CD4-positive, alpha-beta memory T cell (primary cell): ENCODE measurements around the gene SLC8A2. TPM values are rescaled to one million over a fixed set of nuclear protein-coding genes. Genes with fewer than 3 reads are reported as not detected.

ENCODE experiments used
- CTCF ChIA-PET: fragments of 350-600 bp; sonication (Branson Sonifier 250); formaldehyde crosslinking; loops from one replicate; lab custom pipeline; 2021; ENCODE audit warnings: inconsistent platforms; ENCODE audit not compliant: partially characterized antibody; lab: Charles Lee
- POLR2A ChIA-PET: fragments of 350-600 bp; sonication (Branson Sonifier 250); formaldehyde crosslinking; loops from one replicate; lab custom pipeline; 2021; ENCODE audit not compliant: partially characterized antibody; lab: Charles Lee
- DNase-seq, 5 donors: peaks; one replicate each; pipeline versions ENCODE4 v3.0.0 to v3.0.0-alpha.2; 2020 to 2022; ENCODE audit warnings: mixed read lengths in 1 of 5
- H3K27ac ChIP-seq: one replicate; pipeline ENCODE4 v1.7.0; 2013; ENCODE audit warnings: low read depth, low read length
- H3K27me3 ChIP-seq: 2 replicates; pipeline ENCODE4 v1.7.0; 2013; ENCODE audit warnings: mild to moderate bottlenecking, low read length, moderate library complexity; ENCODE audit not compliant: insufficient read depth
- H3K36me3 ChIP-seq: 2 replicates; pipeline ENCODE4 v1.7.0; 2013; ENCODE audit warnings: mild to moderate bottlenecking, low read length, moderate library complexity; ENCODE audit not compliant: insufficient read depth
- H3K4me1 ChIP-seq: 2 replicates; pipeline ENCODE4 v1.7.0; 2013; ENCODE audit warnings: mild to moderate bottlenecking, low read length, moderate library complexity; ENCODE audit not compliant: insufficient read depth
- H3K4me3 ChIP-seq, 2 donors: one replicate each; pipeline ENCODE4 v1.7.0; 2013; ENCODE audit warnings: low read length in 2 of 2, mild to moderate bottlenecking in 1 of 2
- H3K9me3 ChIP-seq, 2 donors: one replicate each; pipeline ENCODE4 v1.7.0; 2013; ENCODE audit warnings: low read length in 2 of 2, control low read depth in 1 of 2; ENCODE audit not compliant: control insufficient read depth in 1 of 2
- H3K27ac Mint-ChIP-seq, 7 donors: one replicate each; pipeline ENCODE4 v1.8.0; 2020 to 2021; ENCODE audit warnings: mixed read lengths in 7 of 7, mild to moderate bottlenecking in 6 of 7, inconsistent platforms in 3 of 7, moderate library complexity in 3 of 7
- H3K27me3 Mint-ChIP-seq, 2 donors: one replicate each; pipeline ENCODE4 v1.8.0; 2020 to 2021; ENCODE audit warnings: mixed read lengths in 2 of 2
- H3K36me3 Mint-ChIP-seq, 2 donors: one replicate each; pipeline ENCODE4 v1.8.0; 2020 to 2021; ENCODE audit warnings: mixed read lengths in 2 of 2, inconsistent platforms in 1 of 2, mild to moderate bottlenecking in 1 of 2
- H3K4me1 Mint-ChIP-seq, 4 donors: one replicate each; pipeline ENCODE4 v1.8.0; 2020 to 2021; ENCODE audit warnings: mixed read lengths in 4 of 4, mild to moderate bottlenecking in 1 of 4
- H3K4me3 Mint-ChIP-seq, 8 donors: one replicate each; pipeline ENCODE4 v1.8.0; 2020 to 2021; ENCODE audit warnings: mixed read lengths in 8 of 8, mild to moderate bottlenecking in 7 of 8, moderate library complexity in 6 of 8, inconsistent platforms in 3 of 8
- H3K9me3 Mint-ChIP-seq, 8 donors: one replicate each; pipeline ENCODE4 v1.8.0; 2020 to 2021; ENCODE audit warnings: mixed read lengths in 8 of 8, mild to moderate bottlenecking in 5 of 8, inconsistent platforms in 3 of 8, moderate library complexity in 1 of 8
- intact Hi-C: fragments of 100-400 bp; cut with micrococcal nuclease; formaldehyde crosslinking; loops from one replicate; pipeline ENCODE4 v1.15.1; 2023
- polyA plus RNA-seq, 2 donors: library from polyadenylated mRNA; unstranded; fragments of 300-500 nt; fragmentation: Illumina TruSeq; gene quantifications; one replicate each; pipeline ENCODE4 v1.2.3, GENCODE V29; 2021
- total RNA-seq, 2 experiments: library from RNA; stranded (reverse); gene quantifications; one replicate each; pipeline ENCODE4 v1.2.3, GENCODE V29; 2021

The SLC8A2 gene
- total and polyA plus RNA-seq, 4 experiments from 2014 or later: not detected

DNA sequence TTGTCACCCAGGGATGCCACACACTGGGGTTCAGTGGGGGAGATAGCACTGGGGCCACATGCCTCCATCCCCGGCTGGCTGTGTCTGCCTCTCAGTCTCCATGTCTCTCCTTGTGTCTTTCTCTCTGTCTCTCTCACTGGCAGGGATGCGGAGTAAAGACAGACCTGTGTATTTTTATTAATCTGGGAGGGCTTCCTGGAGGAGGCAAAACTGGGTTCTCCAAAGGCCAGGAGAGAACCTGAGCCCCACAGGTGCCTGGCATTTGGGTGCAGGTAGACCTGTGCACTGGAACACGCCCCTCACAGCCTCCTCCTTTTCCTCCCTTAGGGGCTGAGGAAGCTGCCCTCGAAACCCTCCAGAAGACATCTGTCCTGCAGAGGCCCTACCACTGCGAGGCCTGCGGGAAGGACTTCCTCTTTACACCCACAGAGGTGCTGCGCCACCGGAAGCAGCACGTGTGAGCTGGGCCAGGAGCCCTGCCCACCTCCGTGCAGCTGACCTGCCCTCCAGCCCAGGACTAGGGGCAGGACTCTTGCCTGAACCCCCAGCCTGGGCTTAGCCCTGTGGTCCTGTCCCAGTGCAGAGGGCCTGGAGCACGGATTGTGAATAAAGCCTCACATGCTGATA lies 89.9 kb downstream of the SLC8A2 start:
- intact Hi-C loops: no loop called here
- H3K36me3 Mint-ChIP-seq: peaks cover 18 to 33% of the 10 kb centered on the region in 2 donors
- H3K27me3 Mint-ChIP-seq: no peaks in the 10 kb centered on the region
- peak overlapping the region; percentile 35 to 93 (median 72) for H3K27ac Mint-ChIP-seq
- Histone ChIP-seq H3K27me3 (no peaks in the 10 kb centered on the region), H3K9me3 (no peaks in the 10 kb centered on the region), H3K27ac (no peak overlapping the region), H3K4me1 (peaks cover 13% of the 10 kb centered on the region), H3K36me3 (peaks cover 22% of the 10 kb centered on the region), H3K4me3 (no peak overlapping the region)
- CTCF ChIA-PET: interaction anchor here (1.3 kb wide), 1 partner anchor 33 kb away, joined by 4 read pairs; the partner anchor contains the start of gene DHX34
- peaks cover 10 to 25% (median 14%) of the 10 kb centered on the region in 4 donors for H3K4me1 Mint-ChIP-seq
- H3K9me3 Mint-ChIP-seq: no peaks in the 10 kb centered on the region
- POLR2A ChIA-PET: interaction anchor here (1.6 kb wide), 1 partner anchor 10 kb away, joined by 5 read pairs; no protein-coding TSS in a partner anchor
- no peak overlapping the region for H3K4me3 Mint-ChIP-seq
- peak in 2 of 5 donors; percentile 12 to 21 for DNase-seq

- Mint-ChIP-seq H3K27ac (peak overlapping the region in 2 of 7 donors; percentile 72 to 91), H3K9me3 (no peaks in the 10 kb centered on the region), H3K4me1 (peaks cover 10 to 25% (median 14%) of the 10 kb centered on the region in 4 donors), H3K27me3 (no peaks in the 10 kb centered on the region), H3K36me3 (peaks cover 20 to 38% of the 10 kb centered on the region in 2 donors), H3K4me3 (no peak overlapping the region)
- ChIA-PET CTCF (interaction anchor here (0.6 to 1.3 kb wide), 2 partner anchors 32 to 75 kb away, joined by 3 to 4 read pairs; partner anchors contain the start of gene DHX34), POLR2A (no interaction called here)
- Histone ChIP-seq H3K9me3 (no peaks in the 10 kb centered on the region), H3K27me3 (no peaks in the 10 kb centered on the region), H3K27ac (no peak overlapping the region), H3K36me3 (peaks cover 28% of the 10 kb centered on the region), H3K4me3 (no peak overlapping the region), H3K4me1 (peaks cover 13% of the 10 kb centered on the region)
- DNase-seq: no peak
- intact Hi-C loops: no loop called here
These were observed 90.6 kb downstream of the SLC8A2 start for GRCh38 chr19:47381121-47381520.

- POLR2A ChIA-PET: no interaction called here
- DNase-seq: no peak
- Mint-ChIP-seq H3K4me1 (peaks cover 10 to 25% (median 14%) of the 10 kb centered on the region in 4 donors), H3K27ac (peak overlapping the region in 4 of 7 donors; percentile 13 to 52 (median 33)), H3K36me3 (peaks cover 22 to 42% of the 10 kb centered on the region in 2 donors), H3K27me3 (no peaks in the 10 kb centered on the region), H3K4me3 (no peak overlapping the region), H3K9me3 (no peaks in the 10 kb centered on the region)
- Histone ChIP-seq H3K36me3 (peaks cover 34% of the 10 kb centered on the region), H3K9me3 (no peaks in the 10 kb centered on the region), H3K4me1 (peaks cover 13% of the 10 kb centered on the region), H3K27me3 (no peaks in the 10 kb centered on the region), H3K4me3 (no peak overlapping the region), H3K27ac (no peak overlapping the region)
- CTCF ChIA-PET: interaction anchor here (0.6 kb wide), 1 partner anchor 74 kb away, joined by 3 read pairs; no protein-coding TSS in a partner anchor
- intact Hi-C loops: no loop called here
These were observed 91.1 kb downstream of the SLC8A2 start for GRCh38 chr19:47380559-47380958.

GRCh38 chr19:47379381-47379938 lies 92.2 kb downstream of the SLC8A2 start:
- peaks cover 42% of the 10 kb centered on the region for H3K36me3 ChIP-seq
- intact Hi-C loops: no loop called here
- Mint-ChIP-seq H3K36me3 (peaks cover 25 to 45% of the 10 kb centered on the region in 2 donors), H3K4me1 (peaks cover 10 to 25% (median 14%) of the 10 kb centered on the region in 4 donors), H3K4me3 (no peak overlapping the region), H3K9me3 (no peaks in the 10 kb centered on the region), H3K27me3 (no peaks in the 10 kb centered on the region), H3K27ac (no peak overlapping the region)
- no peaks in the 10 kb centered on the region for H3K27me3 ChIP-seq
- no peak for DNase-seq
- POLR2A ChIA-PET: no interaction called here
- CTCF ChIA-PET: no interaction called here
- H3K4me1 ChIP-seq: peaks cover 13% of the 10 kb centered on the region
- no peaks in the 10 kb centered on the region for H3K9me3 ChIP-seq
- H3K27ac ChIP-seq: no peak overlapping the region
- H3K4me3 ChIP-seq: no peak overlapping the region

- intact Hi-C loops: no loop called here
- H3K27ac ChIP-seq: no peak overlapping the region
- Mint-ChIP-seq H3K27ac (peak overlapping the region in 2 of 7 donors; percentile 51 to 63), H3K36me3 (peaks cover 27 to 47% of the 10 kb centered on the region in 2 donors), H3K9me3 (no peaks in the 10 kb centered on the region), H3K4me3 (no peak overlapping the region), H3K27me3 (no peaks in the 10 kb centered on the region), H3K4me1 (peaks cover 7 to 21% (median 10%) of the 10 kb centered on the region in 4 donors)
- peaks cover 51% of the 10 kb centered on the region for H3K36me3 ChIP-seq
- no peak overlapping the region for H3K4me3 ChIP-seq
- peaks cover 13% of the 10 kb centered on the region for H3K4me1 ChIP-seq
- ChIA-PET POLR2A (interaction anchor here (0.6 kb wide), 1 partner anchor 73 kb away, joined by 3 read pairs; no protein-coding TSS in a partner anchor), CTCF (no interaction called here)
- H3K9me3 ChIP-seq: no peaks in the 10 kb centered on the region
- no peak for DNase-seq
- H3K27me3 ChIP-seq: no peaks in the 10 kb centered on the region
These were observed 93.4 kb downstream of the SLC8A2 start for GRCh38 chr19:47378246-47378645.

Other genes starting within 250 kb of the SLC8A2 start
- 10 to 100 TPM; 31.9 to 32.2 TPM for gene BBC3, start 240.7 kb downstream of the SLC8A2 start, total RNA-seq
- gene BBC3, start 240.7 kb downstream of the SLC8A2 start, polyA plus RNA-seq: 1 to 10 TPM; 3.7 to 8.0 TPM
- 10 to 100 TPM; 39.5 to 40.4 TPM for gene CCDC9, start 215.4 kb downstream of the SLC8A2 start, total RNA-seq
- 10 to 100 TPM in 1 of 2 donors, 1 to 10 TPM in 1; 4.6 to 11.9 TPM for gene CCDC9, start 215.4 kb downstream of the SLC8A2 start, polyA plus RNA-seq
- 10 to 100 TPM; 15.1 to 16.7 TPM for gene INAFM1, start 197.0 kb downstream of the SLC8A2 start, total RNA-seq
- 1 to 10 TPM; 1.8 to 1.9 TPM for gene INAFM1, start 197.0 kb downstream of the SLC8A2 start, polyA plus RNA-seq
- gene C5AR1, start 162.0 kb downstream of the SLC8A2 start, total RNA-seq: 1 to 10 TPM; 4.1 to 4.6 TPM
- gene C5AR1, start 162.0 kb downstream of the SLC8A2 start, polyA plus RNA-seq: not detected
- 1 to 10 TPM; 2.1 to 2.9 TPM for gene C5AR2, start 139.7 kb downstream of the SLC8A2 start, total RNA-seq
- under 1 TPM; 0.10 to 0.11 TPM for gene C5AR2, start 139.7 kb downstream of the SLC8A2 start, polyA plus RNA-seq
- 10 to 100 TPM; 26.5 to 27.3 TPM for gene DHX34, start 122.6 kb downstream of the SLC8A2 start, total RNA-seq
- 1 to 10 TPM; 1.7 to 7.4 TPM for gene DHX34, start 122.6 kb downstream of the SLC8A2 start, polyA plus RNA-seq
- gene MEIS3, start 52.4 kb downstream of the SLC8A2 start, total RNA-seq: under 1 TPM in 1 of 2 experiments, not detected in 1; 0.35 TPM
- under 1 TPM in 1 of 2 donors, not detected in 1; 0.71 TPM for gene MEIS3, start 52.4 kb downstream of the SLC8A2 start, polyA plus RNA-seq
- gene KPTN, start 12.3 kb upstream of the SLC8A2 start, total RNA-seq: 1 to 10 TPM; 4.0 to 4.3 TPM
- 10 to 100 TPM in 1 of 2 donors, 1 to 10 TPM in 1; 4.8 to 10.6 TPM for gene KPTN, start 12.3 kb upstream of the SLC8A2 start, polyA plus RNA-seq
- gene NAPA, start 43.2 kb upstream of the SLC8A2 start, total RNA-seq: 10 to 100 TPM; 84.1 to 88.1 TPM
- 100 to 1,000 TPM in 1 of 2 donors, 10 to 100 TPM in 1; 90.8 to 129 TPM for gene NAPA, start 43.2 kb upstream of the SLC8A2 start, polyA plus RNA-seq
- gene ZNF541, start 101.3 kb upstream of the SLC8A2 start, total RNA-seq: under 1 TPM; 0.53 to 0.79 TPM
- gene ZNF541, start 101.3 kb upstream of the SLC8A2 start, polyA plus RNA-seq: under 1 TPM in 1 of 2 donors, not detected in 1; 0.09 TPM
- 10 to 100 TPM; 31.7 to 32.9 TPM for gene BICRA, start 137.2 kb upstream of the SLC8A2 start, total RNA-seq
- gene BICRA, start 137.2 kb upstream of the SLC8A2 start, polyA plus RNA-seq: 1 to 10 TPM in 1 of 2 donors, not detected in 1; 2.3 TPM
- not detected for gene EHD2, start 241.5 kb upstream of the SLC8A2 start, total RNA-seq
- not detected for gene EHD2, start 241.5 kb upstream of the SLC8A2 start, polyA plus RNA-seq